ENCODE results near the gene P2RX3.

P2RX3 gene

GRCh38 chr11:57311109-57311936, 26.8 kb upstream of the P2RX3 start (continued):
- TF ChIP-seq ZNF26 (tag by site-specific recombination; IDR thresholded peaks at IDR 0.05) (no peak), PATZ1 (tag by site-specific recombination; IDR thresholded peaks at IDR 0.05) (peak; percentile 80), IKZF3 (tag by site-specific recombination; IDR thresholded peaks at IDR 0.05) (0 out of 2 replicates have a peak, but pooled peaks have one; percentile 38), ZNF394 (tag by site-specific recombination; IDR thresholded peaks at IDR 0.05; ENCODE audit: borderline replicate concordance) (peak; percentile 70; the same call in 1 of the 2 replicates), ZNF549 (tag by site-specific recombination; IDR thresholded peaks at IDR 0.05) (no peak), ZBTB7A (tag by site-specific recombination; IDR thresholded peaks at IDR 0.05; ENCODE audit: low read depth) (no peak), ZNF449 (tag by site-specific recombination; IDR thresholded peaks at IDR 0.05) (peak; percentile 81), ZBTB10 (tag by site-specific recombination; IDR thresholded peaks at IDR 0.05) (no peak), ZNF324 (tag by site-specific recombination; IDR thresholded peaks at IDR 0.05) (no peak), ZNF112 (tag by site-specific recombination; IDR thresholded peaks at IDR 0.05) (no peak), ZNF501 (tag by site-specific recombination; IDR thresholded peaks at IDR 0.05) (no peak), ZNF707 (tag by site-specific recombination; IDR thresholded peaks at IDR 0.05) (no peak), ZNF211 (tag by site-specific recombination; IDR thresholded peaks at IDR 0.05; ENCODE audit: low read depth) (no peak), HOXD13 (CRISPR knock-in tag; IDR thresholded peaks at IDR 0.05; ENCODE audit: borderline replicate concordance) (no peak), SCRT1 (tag by site-specific recombination; IDR thresholded peaks at IDR 0.05; ENCODE audit: borderline replicate concordance) (no peak), ZNF404 (tag by site-specific recombination; IDR thresholded peaks at IDR 0.05) (no peak), ZNF155 (tag by site-specific recombination; IDR thresholded peaks at IDR 0.05) (no peak), GLIS2 (tag by site-specific recombination; IDR thresholded peaks at IDR 0.05) (peak; percentile 45), BCL11A (tag by site-specific recombination; IDR thresholded peaks at IDR 0.05; ENCODE audit: low read depth) (no peak), ZNF791 (tag by site-specific recombination; IDR thresholded peaks at IDR 0.05) (no peak), ZNF843 (tag by site-specific recombination; IDR thresholded peaks at IDR 0.05) (no peak), ZNF239 (tag by site-specific recombination; IDR thresholded peaks at IDR 0.05) (no peak), ZSCAN16 (tag by site-specific recombination; IDR thresholded peaks at IDR 0.05) (no peak), ZNF169 (tag by site-specific recombination; IDR thresholded peaks at IDR 0.05) (no peak), ZNF335 (tag by site-specific recombination; conservative IDR thresholded peaks at IDR 0.05) (peak; percentile 58; the same call in 1 of the 2 replicates), ZNF121 (tag by site-specific recombination; IDR thresholded peaks at IDR 0.05) (no peak), ZBTB26 (tag by site-specific recombination; optimal IDR thresholded peaks at IDR 0.05) (no peak), PRDM6 (tag by site-specific recombination; IDR thresholded peaks at IDR 0.05) (no peak), ZNF600 (tag by site-specific recombination; IDR thresholded peaks at IDR 0.05) (peak; percentile 81), ZBTB1 (tag by site-specific recombination; IDR thresholded peaks at IDR 0.05) (no peak)
